ENCODE measurements around the gene CEP85L. TPM values are rescaled to one million over a fixed set of nuclear protein-coding genes. Genes with fewer than 3 reads are reported as not detected.
A peak's percentile ranks its signal among the peaks of the same experiment; 100 is the strongest.

Gene CEP85L
- total and polyA plus RNA-seq, 12 donors = 1.0 to 19.2 (median 8.1) TPM

GRCh38 chr6:118650582-118651281 lies 659 bp downstream of the CEP85L start:
- intact Hi-C loops (cut with DNase I) = loop anchor here in 9 of 10 donors (5.0 to 10.0 kb wide), 4 partner anchors 54 to 127 kb away; no protein-coding TSS in a partner anchor
- Histone ChIP-seq H3K36me3 (no peaks in the 10 kb centered on the region), H3K27me3 (no peaks in the 10 kb centered on the region), H3K27ac (peak overlapping the region; percentile 89 to 99 (median 97)), H3K9me3 (no peaks in the 10 kb centered on the region), H3K4me3 (peak overlapping the region; percentile 71 to 98 (median 91)), H3K4me1 (peaks cover 0 to 32% (median 21%) of the 10 kb centered on the region in 9 donors)
- DNase-seq (peak; percentile 33 to 53), ATAC-seq (peak; percentile 38 to 83 (median 58))
- 0% methylated on average over 69 to 80 of the region's 80 CpGs for WGBS, 2 donors
- TF ChIP-seq CTCF (IDR thresholded peaks at IDR 0.05) = peak in 4 of 9 donors; percentile 9 to 34 (median 28)

- H3K4me1 ChIP-seq = peaks cover 0 to 39% (median 25%) of the 10 kb centered on the region in 9 donors
- 9 to 12% methylated on average over 17 of the region's 17 CpGs for WGBS, 2 donors
- no peak for TF ChIP-seq CTCF (IDR thresholded peaks at IDR 0.05)
- H3K27me3 ChIP-seq = no peaks in the 10 kb centered on the region
- DNase-seq (no peak), ATAC-seq (peak in 5 of 8 donors; percentile 28 to 75 (median 55))
- H3K36me3 ChIP-seq = no peaks in the 10 kb centered on the region
- H3K9me3 ChIP-seq = no peaks in the 10 kb centered on the region
- intact Hi-C loops (cut with DNase I) = loop anchor here in 9 of 10 donors (5.0 to 10.0 kb wide), 4 partner anchors 55 to 127 kb away; no protein-coding TSS in a partner anchor
- H3K4me3 ChIP-seq = peak overlapping the region; percentile 71 to 98 (median 91)
- peak overlapping the region in 9 of 10 donors; percentile 92 to 99 (median 97) for H3K27ac ChIP-seq
These were observed 1.3 kb downstream of the CEP85L start for GRCh38 chr6:118649918-118650581.

- H3K4me1 ChIP-seq = peaks cover 0 to 49% (median 27%) of the 10 kb centered on the region in 9 donors
- DNase-seq (no peak), ATAC-seq (no peak)
- no peaks in the 10 kb centered on the region for H3K27me3 ChIP-seq
- H3K27ac ChIP-seq = no peak overlapping the region
- H3K9me3 ChIP-seq = no peaks in the 10 kb centered on the region
- TF ChIP-seq CTCF (IDR thresholded peaks at IDR 0.05) = no peak
- intact Hi-C loops (cut with DNase I) = no loop called here
- peak overlapping the region in 4 of 10 donors; percentile 90 to 98 (median 92) for H3K4me3 ChIP-seq
- H3K36me3 ChIP-seq = no peaks in the 10 kb centered on the region
- WGBS, 2 donors = 42 to 48% methylated on average over 2 of the region's 2 CpGs
These were observed 2.4 kb downstream of the CEP85L start for GRCh38 chr6:118648866-118649554.

GRCh38 chr6:118646977-118647376 lies 4.4 kb downstream of the CEP85L start:
- no peak overlapping the region for H3K4me3 ChIP-seq
- no peaks in the 10 kb centered on the region for H3K36me3 ChIP-seq
- intact Hi-C loops (cut with DNase I) = no loop called here
- 98 to 99% methylated on average over 2 of the region's 2 CpGs for WGBS, 2 donors
- no peak for TF ChIP-seq CTCF (IDR thresholded peaks at IDR 0.05)
- no peaks in the 10 kb centered on the region for H3K27me3 ChIP-seq
- H3K4me1 ChIP-seq = peaks cover 0 to 54% (median 24%) of the 10 kb centered on the region in 9 donors
- no peaks in the 10 kb centered on the region for H3K9me3 ChIP-seq
- no peak for ATAC-seq
- no peak overlapping the region for H3K27ac ChIP-seq
- DNase-seq = no peak
